Thymus (tissue), 11 donors: ENCODE results near the gene TFEC. TPM values are rescaled to one million over a fixed set of nuclear protein-coding genes. Genes with fewer than 3 reads are reported as not detected.
"Not testable (repeated sequence)": the region's sequence is repeated elsewhere in the genome, so short reads cannot be mapped to it uniquely, and the experiment has no call there.

ENCODE experiments used
- DNase-seq, 9 donors: peaks; one replicate each; pipeline ENCODE4 v3.0.0-alpha.2; 2013; ENCODE audit warnings: low spot score in 9 of 9, low read depth in 6 of 9, missing footprints in 1 of 9
- H3K27ac ChIP-seq, 2 donors: one replicate each; pipeline ENCODE4 v1.5.1; 2013; ENCODE audit warnings: control low read depth in 1 of 2, low read depth in 1 of 2, low read length in 1 of 2, mild to moderate bottlenecking in 1 of 2, moderate library complexity in 1 of 2
- H3K27me3 ChIP-seq, 2 donors: one replicate each; pipeline ENCODE4 v1.5.1; 2013; ENCODE audit warnings: low read length in 1 of 2; ENCODE audit not compliant: control insufficient read depth in 2 of 2, insufficient read depth in 1 of 2
- H3K36me3 ChIP-seq, 2 donors: one replicate each; pipeline ENCODE4 v1.5.1; 2013; ENCODE audit warnings: low read length in 1 of 2, mild to moderate bottlenecking in 1 of 2, moderate library complexity in 1 of 2; ENCODE audit not compliant: control insufficient read depth in 2 of 2, insufficient read depth in 2 of 2
- H3K4me1 ChIP-seq, 2 donors: one replicate each; pipeline ENCODE4 v1.5.1; 2013; ENCODE audit warnings: low read length in 2 of 2; ENCODE audit not compliant: control insufficient read depth in 2 of 2, insufficient read depth in 2 of 2
- H3K4me3 ChIP-seq, 2 donors: one replicate each; pipeline ENCODE4 v1.5.1; 2013; ENCODE audit warnings: low read length in 2 of 2, control low read depth in 1 of 2, mild to moderate bottlenecking in 1 of 2
- H3K9me3 ChIP-seq, 2 donors: one replicate each; pipeline ENCODE4 v1.5.1; 2013; ENCODE audit warnings: low read length in 1 of 2, mild to moderate bottlenecking in 1 of 2; ENCODE audit not compliant: control insufficient read depth in 2 of 2, insufficient read depth in 1 of 2
- WGBS: extraction: QIAGEN DNeasy Blood & Tissue Kit; methylation state at CpG from one replicate; pipeline ENCODE4 v1.1.7; 2013; 5-methylcytosine and 5-hydroxymethylcytosine counted together
- polyA plus RNA-seq: library from polyadenylated mRNA; stranded (reverse); fragments of 200-250 nt; gene quantifications from one replicate; pipeline ENCODE4 v1.2.3, GENCODE V29; 2013
- total RNA-seq: library from RNA; stranded (reverse); fragments of 120-200 nt; gene quantifications from one replicate; pipeline ENCODE4 v1.2.4, GENCODE V29; 2013
- donor health status: healthy.

The TFEC gene
- total and polyA plus RNA-seq, 2 donors: 5.8 to 9.1 TPM

- H3K4me3 ChIP-seq: no peak overlapping the region
- WGBS: 89% methylated on average over 5 of the region's 5 CpGs
- H3K9me3 ChIP-seq: no peaks in the 10 kb centered on the region
- no peaks in the 10 kb centered on the region for H3K27me3 ChIP-seq
- no peak for DNase-seq
- no peak overlapping the region for H3K27ac ChIP-seq
- no peaks in the 10 kb centered on the region for H3K4me1 ChIP-seq
- no peaks in the 10 kb centered on the region for H3K36me3 ChIP-seq
Measured at GRCh38 chr7:115953592-115954255, 76.8 kb downstream of the TFEC start.

GRCh38 chr7:115952832-115953231 is 77.7 kb downstream of the TFEC start:
- Histone ChIP-seq H3K9me3 (no peaks in the 10 kb centered on the region), H3K4me1 (no peaks in the 10 kb centered on the region), H3K4me3 (no peak overlapping the region), H3K27ac (no peak overlapping the region), H3K27me3 (no peaks in the 10 kb centered on the region), H3K36me3 (no peaks in the 10 kb centered on the region)
- DNase-seq: no peak
- 97% methylated on average over 4 of the region's 4 CpGs for WGBS

- Histone ChIP-seq H3K9me3 (no peaks in the 10 kb centered on the region), H3K4me1 (no peaks in the 10 kb centered on the region), H3K27me3 (no peaks in the 10 kb centered on the region), H3K4me3 (no peak overlapping the region), H3K36me3 (no peaks in the 10 kb centered on the region), H3K27ac (no peak overlapping the region)
- 90% methylated on average over 1 of the region's 1 CpG for WGBS
- no peak for DNase-seq
Measured at GRCh38 chr7:115951547-115951946, 79.0 kb downstream of the TFEC start.

- no peaks in the 10 kb centered on the region for H3K9me3 ChIP-seq
- H3K27me3 ChIP-seq: no peaks in the 10 kb centered on the region
- no peak overlapping the region for H3K4me3 ChIP-seq
- H3K27ac ChIP-seq: no peak overlapping the region
- WGBS: 95% methylated on average over 5 of the region's 5 CpGs
- no peak for DNase-seq
- no peaks in the 10 kb centered on the region for H3K36me3 ChIP-seq
- no peaks in the 10 kb centered on the region for H3K4me1 ChIP-seq
Measured at GRCh38 chr7:115941703-115942268, 88.8 kb downstream of the TFEC start.

GRCh38 chr7:115940460-115941060 is 90.0 kb downstream of the TFEC start:
- Histone ChIP-seq H3K4me1 (no peaks in the 10 kb centered on the region), H3K9me3 (no peaks in the 10 kb centered on the region), H3K36me3 (no peaks in the 10 kb centered on the region), H3K27me3 (no peaks in the 10 kb centered on the region), H3K4me3 (no peak overlapping the region), H3K27ac (no peak overlapping the region)
- WGBS: 94% methylated on average over 3 of the region's 3 CpGs
- DNase-seq: no peak

GRCh38 chr7:115937960-115938359 is 92.6 kb downstream of the TFEC start:
- Histone ChIP-seq H3K4me3 (no peak overlapping the region), H3K36me3 (no peaks in the 10 kb centered on the region), H3K27me3 (no peaks in the 10 kb centered on the region), H3K9me3 (no peaks in the 10 kb centered on the region), H3K27ac (no peak overlapping the region), H3K4me1 (no peaks in the 10 kb centered on the region)
- no peak for DNase-seq
- WGBS: 100% methylated on average over 1 of the region's 1 CpG

GRCh38 chr7:115933471-115933870 is 97.1 kb downstream of the TFEC start:
- Histone ChIP-seq H3K27me3 (no peaks in the 10 kb centered on the region), H3K9me3 (no peaks in the 10 kb centered on the region), H3K36me3 (no peaks in the 10 kb centered on the region), H3K4me3 (no peak overlapping the region), H3K27ac (no peak overlapping the region), H3K4me1 (no peaks in the 10 kb centered on the region)
- no peak for DNase-seq
- WGBS: 94% methylated on average over 4 of the region's 4 CpGs

- no peaks in the 10 kb centered on the region for H3K9me3 ChIP-seq
- no peak overlapping the region for H3K4me3 ChIP-seq
- no peaks in the 10 kb centered on the region for H3K36me3 ChIP-seq
- no peaks in the 10 kb centered on the region for H3K4me1 ChIP-seq
- WGBS: 90% methylated on average over 2 of the region's 2 CpGs
- no peak for DNase-seq
- H3K27ac ChIP-seq: no peak overlapping the region
- H3K27me3 ChIP-seq: no peaks in the 10 kb centered on the region
Measured at GRCh38 chr7:115932880-115933279, 97.7 kb downstream of the TFEC start.

GRCh38 chr7:115930184-115930583 is 100.4 kb downstream of the TFEC start:
- H3K4me1 ChIP-seq, H3K27ac ChIP-seq, DNase-seq, H3K36me3 ChIP-seq, H3K4me3 ChIP-seq, H3K9me3 ChIP-seq, H3K27me3 ChIP-seq: not testable (repeated sequence)
- WGBS: 97% methylated on average over 4 of the region's 4 CpGs
